HG02763 (cell line): Measurements from ENCODE around the gene SRC.

Source experiments
- ATAC-seq: cut with Tn5 transposase; IDR thresholded peaks from one replicate; pipeline ENCODE4 v1.9.1; 2021; ENCODE audit warnings: mild to moderate bottlenecking, moderate library complexity; ENCODE audit not compliant: unreplicated experiment

SRC gene

GRCh38 chr20:37348792-37349516 is 3.0 kb downstream of the SRC start:
- no peak for ATAC-seq

- no peak for ATAC-seq
These were observed 3.9 kb downstream of the SRC start for GRCh38 chr20:37349517-37350491.

GRCh38 chr20:37350649-37351574 is 5.0 kb downstream of the SRC start:
- ATAC-seq, result no peak

- ATAC-seq, result no peak
These were observed 6.0 kb downstream of the SRC start for GRCh38 chr20:37351689-37352607.

- no peak for ATAC-seq
These were observed 6.7 kb downstream of the SRC start for GRCh38 chr20:37352608-37352980.

- ATAC-seq, result no peak
These were observed 7.4 kb downstream of the SRC start for GRCh38 chr20:37353285-37353849.

GRCh38 chr20:37354210-37355195 is 8.6 kb downstream of the SRC start:
- no peak for ATAC-seq

GRCh38 chr20:37355252-37356180 is 9.6 kb downstream of the SRC start:
- no peak for ATAC-seq

- no peak for ATAC-seq
These were observed 10.4 kb downstream of the SRC start for GRCh38 chr20:37356387-37356786.

- no peak for ATAC-seq
These were observed 11.0 kb downstream of the SRC start for GRCh38 chr20:37356961-37357371.

GRCh38 chr20:37357481-37358365 is 11.8 kb downstream of the SRC start:
- no peak for ATAC-seq

GRCh38 chr20:37358366-37359150 is 12.6 kb downstream of the SRC start:
- no peak for ATAC-seq

GRCh38 chr20:37359331-37359730 is 13.4 kb downstream of the SRC start:
- no peak for ATAC-seq

- ATAC-seq, result no peak
These were observed 13.9 kb downstream of the SRC start for GRCh38 chr20:37359836-37360235.

GRCh38 chr20:37360391-37361115 is 14.6 kb downstream of the SRC start:
- ATAC-seq, result no peak
